Kidney tubule cell (primary cell): ENCODE measurements around the gene FZD8.

Source experiments
- DNase-seq: peaks from one replicate; pipeline ENCODE4 v3.0.0-alpha.2; 2018; ENCODE audit warnings: low spot score

The FZD8 gene

DNA sequence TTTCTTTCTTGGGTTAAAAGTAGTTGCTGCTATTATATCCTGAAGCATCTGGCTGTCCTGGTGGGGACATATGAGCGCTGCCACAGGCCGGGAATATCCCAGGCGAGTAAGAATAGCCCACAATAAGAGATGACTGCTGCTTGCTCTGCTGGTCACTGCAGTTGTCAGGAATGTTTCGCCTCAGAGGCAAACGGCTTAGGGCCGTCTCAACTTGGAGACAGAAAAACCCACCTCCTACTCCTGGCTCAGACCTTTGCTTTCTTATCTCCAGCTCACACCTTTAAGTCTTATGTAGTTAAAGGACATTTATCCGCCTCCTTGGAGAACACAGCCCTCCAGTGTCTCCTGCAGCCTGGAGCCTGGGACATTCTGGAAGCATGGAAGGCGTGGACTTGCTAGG, 36.9 kb downstream of the FZD8 start, which contains the start of gene GJD4:
TSS of gene GJD4 (plus strand) at position 151 of the 400 bp plus-strand sequence. CDS start at position 378, 227 bp downstream.
- DNase-seq, result no peak

DNA sequence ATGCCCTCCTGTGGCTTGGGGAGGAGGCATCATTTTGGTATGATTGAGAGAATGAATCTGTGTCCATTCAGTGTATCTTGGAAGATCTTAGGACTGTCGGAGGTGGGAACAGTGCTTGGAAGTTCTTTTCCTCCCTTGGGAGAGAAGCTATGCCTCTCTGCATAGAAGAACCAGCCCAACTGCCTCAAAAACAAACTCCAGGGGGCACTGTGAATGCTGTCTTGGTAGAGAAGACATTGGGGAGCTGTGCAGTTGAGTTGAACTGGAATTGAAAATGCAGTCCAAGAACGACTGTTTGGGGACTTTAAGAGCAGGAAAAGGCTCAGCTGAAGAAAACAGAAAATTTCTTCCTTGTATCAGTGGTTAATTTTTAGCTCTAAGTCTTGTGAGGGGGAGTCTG, 41.9 kb downstream of the FZD8 start:
- no peak for DNase-seq

DNA sequence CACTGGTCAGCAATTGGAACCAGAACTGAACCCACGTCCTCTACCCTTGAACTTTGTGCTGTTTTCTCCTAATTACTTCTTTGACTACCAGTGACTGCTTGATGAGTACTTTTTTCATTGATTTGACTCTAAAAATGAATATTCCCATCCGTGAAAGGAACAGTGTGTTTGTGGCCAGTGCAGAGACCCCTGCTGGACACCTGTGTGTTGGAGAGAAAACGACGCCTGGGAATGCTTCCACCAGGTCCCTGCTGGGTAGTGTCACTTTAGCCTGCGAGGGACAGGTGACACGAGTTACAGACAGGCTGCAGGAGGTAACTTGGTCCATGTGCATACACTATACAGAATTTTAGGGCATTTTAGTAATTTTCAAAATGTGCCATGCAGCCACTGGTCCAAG, 43.7 kb downstream of the FZD8 start:
- DNase-seq, result no peak

DNA sequence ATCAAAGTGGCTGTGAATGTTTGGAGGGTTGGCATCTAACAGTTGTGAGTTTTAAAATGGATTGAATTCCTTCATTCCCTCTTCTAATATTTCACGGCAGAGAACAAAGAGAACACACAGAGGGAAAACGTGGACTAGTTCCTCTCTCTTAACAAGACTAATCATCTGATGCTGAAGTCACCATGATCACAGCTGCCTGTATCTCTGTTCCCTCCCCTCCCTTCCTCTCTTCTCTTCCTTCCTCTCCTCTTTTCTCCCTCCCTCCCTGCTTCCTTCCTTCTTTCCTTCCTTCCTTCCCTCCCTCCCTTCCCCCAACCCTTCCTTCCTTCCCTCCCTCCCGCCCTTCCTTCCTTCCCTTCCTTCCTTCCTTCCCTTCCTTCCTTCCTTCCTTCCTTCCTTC, 47.0 kb downstream of the FZD8 start:
- no peak for DNase-seq

DNA sequence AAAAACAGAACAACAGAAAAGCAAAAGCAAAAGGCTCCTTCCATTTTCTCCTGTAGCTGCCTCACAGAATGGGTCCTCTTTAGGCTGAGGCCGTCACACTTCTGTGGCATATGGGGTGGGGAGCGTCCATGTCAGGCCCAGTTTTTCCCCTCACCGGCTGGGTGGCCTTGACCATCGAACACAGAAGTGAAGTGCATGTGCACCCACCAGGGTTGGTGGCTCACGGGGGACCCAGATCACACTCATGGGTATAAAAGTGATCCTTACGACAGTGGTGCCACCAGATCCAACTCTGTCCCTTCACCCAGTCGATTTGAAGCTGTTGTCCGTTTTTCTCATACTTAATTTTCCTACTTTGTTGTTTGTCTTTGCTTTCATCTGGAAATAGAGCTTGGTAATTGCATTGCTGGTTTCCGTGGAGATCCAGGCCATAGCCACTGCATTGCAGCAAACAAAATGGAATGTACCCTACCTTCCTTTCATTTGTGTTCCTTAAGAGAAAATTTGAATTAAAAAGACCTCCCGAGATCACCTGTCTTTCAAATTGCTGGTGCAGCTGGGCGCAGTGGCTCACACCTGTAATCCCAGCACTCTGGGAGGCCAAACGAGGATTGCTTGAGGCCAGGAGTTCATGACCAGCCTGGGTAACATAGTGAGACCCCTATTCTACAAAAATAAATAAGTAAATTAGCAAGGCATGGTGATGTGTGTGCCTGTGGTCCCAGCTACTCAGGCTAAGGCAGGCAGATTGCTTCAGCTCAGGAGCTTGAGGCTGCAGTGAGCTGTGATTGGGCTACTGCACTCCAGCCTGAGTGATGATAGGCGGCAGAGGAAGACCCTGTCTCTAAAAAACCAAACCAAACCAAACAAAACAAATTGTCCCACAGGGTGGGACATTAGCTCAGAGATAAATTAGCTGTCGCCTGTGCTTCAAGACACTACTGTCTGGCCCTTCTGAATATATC, 47.7 kb downstream of the FZD8 start:
- no peak for DNase-seq

DNA sequence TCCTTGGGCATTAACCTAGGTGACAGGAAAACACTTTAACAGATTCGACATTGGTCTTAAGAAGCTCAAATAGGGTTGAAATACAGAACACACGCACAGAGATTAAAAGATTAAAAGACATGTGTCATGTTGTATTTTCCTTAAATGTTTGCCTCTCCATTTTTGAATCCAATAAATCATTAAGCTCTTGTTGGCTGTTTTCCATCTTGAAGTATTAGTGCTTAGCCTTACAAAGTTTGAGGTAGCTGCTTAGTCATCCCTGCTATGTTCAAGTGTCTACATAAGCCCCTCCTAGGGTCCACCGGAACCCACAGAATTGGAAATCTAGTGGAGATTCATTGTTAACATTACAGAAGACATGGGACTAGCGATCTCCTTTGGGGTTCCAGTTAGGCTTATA, 49.7 kb downstream of the FZD8 start:
- DNase-seq, result peak; percentile 34

DNA sequence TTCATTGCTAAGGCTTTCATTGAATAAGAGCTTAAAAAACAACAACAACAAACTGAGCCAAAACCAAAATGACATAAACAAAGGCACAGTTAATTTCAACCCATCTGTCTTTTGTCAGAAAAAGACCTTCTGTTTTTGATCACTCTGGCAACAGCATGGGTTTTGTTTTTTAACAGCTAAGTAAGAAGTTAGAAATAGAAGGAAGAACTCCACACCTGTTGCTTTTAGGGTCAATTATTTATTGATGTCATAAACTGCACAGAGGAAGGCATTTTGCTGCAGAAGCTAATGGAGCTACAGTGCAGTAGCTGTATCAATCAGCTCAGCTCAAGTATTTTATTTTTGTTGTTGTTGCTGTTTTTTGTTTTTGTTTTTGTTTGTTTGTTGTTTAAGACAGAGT, 53.3 kb downstream of the FZD8 start:
- DNase-seq, result no peak
